Keratinocyte (primary cell): ENCODE data around the gene GAD1. TPM values are rescaled to one million over a fixed set of nuclear protein-coding genes. Genes with fewer than 3 reads are reported as not detected.

Source experiments
- DNase-seq: peaks from one replicate; pipeline ENCODE4 v3.0.0-alpha.2; 2011; ENCODE audit warnings: low read depth, missing footprints, low spot score
- FAIRE-seq: peaks from 2 replicates; lab custom pipeline; 2011; peaks lifted over from hg19 to GRCh38; lab: Jason Lieb, UNC
- H2AFZ ChIP-seq: 2 replicates; pipeline ENCODE4 v1.6.0; 2012; ENCODE audit warnings: low read length, control low read depth, inconsistent platforms; ENCODE audit not compliant: control insufficient read depth
- H3K27ac ChIP-seq: 2 replicates; pipeline ENCODE4 v1.5.1; 2011; ENCODE audit warnings: low read length; ENCODE audit not compliant: control insufficient read depth, insufficient read depth
- H3K27me3 ChIP-seq: 3 replicates; pipeline ENCODE4 v1.6.0; 2011; ENCODE audit warnings: low read length; ENCODE audit not compliant: control insufficient read depth, insufficient read depth; ENCODE audit errors: extremely low read depth
- H3K36me3 ChIP-seq, 2 experiments: 2 replicates in 1 of 2; 3 replicates in 1 of 2; pipeline ENCODE4 v1.5.1; 2011; ENCODE audit warnings: low read length in 2 of 2, mild to moderate bottlenecking in 1 of 2; ENCODE audit not compliant: control insufficient read depth in 2 of 2, insufficient read depth in 2 of 2; ENCODE audit errors: extremely low read depth in 1 of 2
- H3K4me1 ChIP-seq: 3 replicates; pipeline ENCODE4 v1.5.1; 2011; ENCODE audit warnings: low read length; ENCODE audit not compliant: control insufficient read depth, insufficient read depth; ENCODE audit errors: extremely low read depth
- H3K4me2 ChIP-seq: 3 replicates; pipeline ENCODE4 v1.6.0; 2011; ENCODE audit warnings: low read depth, low read length; ENCODE audit not compliant: control insufficient read depth, insufficient read depth; ENCODE audit errors: extremely low read depth
- H3K4me3 ChIP-seq, 3 experiments: fragments of 200-600 bp in 1 of 3; sonication (generic) in 1 of 3; 2 replicates in 2 of 3; 3 replicates in 1 of 3; pipeline ENCODE4 v1.5.1; 2011 to 2016; ENCODE audit warnings: low read length in 3 of 3, mild to moderate bottlenecking in 3 of 3, control low read depth in 2 of 3, inconsistent platforms in 1 of 3, low read depth in 1 of 3, mixed read lengths in 1 of 3, mixed run types in 1 of 3, moderate library complexity in 1 of 3; ENCODE audit not compliant: control insufficient read depth in 2 of 3, insufficient read depth in 2 of 3; ENCODE audit errors: extremely low read depth in 1 of 3
- H3K79me2 ChIP-seq: 2 replicates; pipeline ENCODE4 v1.6.0; 2012; ENCODE audit warnings: low read length; ENCODE audit not compliant: control insufficient read depth, insufficient read depth
- H3K9ac ChIP-seq: 3 replicates; pipeline ENCODE4 v1.6.0; 2011; ENCODE audit warnings: low read length; ENCODE audit not compliant: control insufficient read depth, insufficient read depth; ENCODE audit errors: extremely low read depth
- H3K9me1 ChIP-seq: 3 replicates; pipeline ENCODE4 v1.6.0; 2011; ENCODE audit warnings: low read length; ENCODE audit not compliant: control insufficient read depth, insufficient read depth; ENCODE audit errors: extremely low read depth
- H3K9me3 ChIP-seq: 2 replicates; pipeline ENCODE4 v1.5.1; 2012; ENCODE audit warnings: low read depth, low read length; ENCODE audit not compliant: control insufficient read depth
- H4K20me1 ChIP-seq: 3 replicates; pipeline ENCODE4 v1.6.0; 2011; ENCODE audit warnings: low read length; ENCODE audit not compliant: control insufficient read depth, insufficient read depth; ENCODE audit errors: extremely low read depth
- CTCF ChIP-seq, 3 experiments: IDR thresholded peaks in 1 of 3; conservative IDR thresholded peaks in 1 of 3; optimal IDR thresholded peaks in 1 of 3; 2 replicates in 2 of 3; 3 replicates in 1 of 3; pipeline versions ENCODE3 to v1.5.1; 2011; ENCODE audit warnings: low read length in 3 of 3, mild to moderate bottlenecking in 3 of 3, moderate library complexity in 2 of 3, control low read depth in 1 of 3, inconsistent platforms in 1 of 3; ENCODE audit not compliant: insufficient read depth in 2 of 3; ENCODE audit errors: extremely low read depth in 1 of 3
- EZH2 ChIP-seq: IDR thresholded peaks from one replicate; pipeline ENCODE4 v1.6.1; 2012; ENCODE audit warnings: inconsistent platforms, mild to moderate bottlenecking, low read length, moderate library complexity
- dilution Hi-C: fragments of 300-500 bp; cut with MboI; formaldehyde crosslinking; loops from one replicate; pipeline ENCODE4 v1.7.0; 2020; ENCODE audit warnings: low sequenced_read_pairs; ENCODE audit not compliant: extremely low pct_ligation_motif_present
- polyA plus RNA-seq, 5 experiments: library from polyadenylated mRNA; depleted of rRNA in 3 of 5; stranded (reverse) in 3 of 5; stranded (forward) in 1 of 5; unstranded in 1 of 5; fragments of >200 nt; gene quantifications; 1 replicate in 1 of 5; 2 replicates in 3 of 5; 3 replicates in 1 of 5; pipeline versions ENCODE4 v1.2.1 to v1.2.3, GENCODE V29; 2011 to 2012; ENCODE audit warnings: missing spikeins in 2 of 5, low read depth in 1 of 5, low replicate concordance in 1 of 5

Gene GAD1
- polyA plus RNA-seq, 1 donor (not counting 4 experiments of a cell fraction or from before 2014, with no cell fraction given) = 5.9 TPM

- H3K9me3 ChIP-seq = no peaks in the 10 kb centered on the region
- no peak overlapping the region for H2AFZ ChIP-seq
- H3K27me3 ChIP-seq = no peaks in the 10 kb centered on the region
- H3K27ac ChIP-seq = no peak overlapping the region
- peaks cover 3% of the 10 kb centered on the region for H3K4me1 ChIP-seq
- TF ChIP-seq EZH2 (no peak), CTCF (optimal IDR thresholded peaks at IDR 0.05 in 1 of 3, IDR thresholded peaks at IDR 0.05 in 1 of 3, conservative IDR thresholded peaks at IDR 0.05 in 1 of 3; ENCODE audit: extremely low read depth in 1 of 3, insufficient read depth in 2 of 3, low read length in 3 of 3) (no peak)
- H3K79me2 ChIP-seq = no peaks in the 10 kb centered on the region
- H3K4me3 ChIP-seq = no peak overlapping the region
- no peaks in the 10 kb centered on the region for H3K9me1 ChIP-seq
- DNase-seq = no peak
- no peaks in the 10 kb centered on the region for H3K36me3 ChIP-seq
- no peak overlapping the region for H3K9ac ChIP-seq
- H3K4me2 ChIP-seq = no peak overlapping the region
- FAIRE-seq = no peak
- H4K20me1 ChIP-seq = no peaks in the 10 kb centered on the region
- dilution Hi-C loops = no loop called here
These were observed 75.8 kb downstream of the GAD1 start for GRCh38 chr2:170892391-170892951.

- dilution Hi-C loops = no loop called here
- Histone ChIP-seq H3K79me2 (no peaks in the 10 kb centered on the region), H3K4me1 (peaks cover 3% of the 10 kb centered on the region), H3K9ac (no peak overlapping the region), H3K4me3 (no peak overlapping the region), H3K27me3 (no peaks in the 10 kb centered on the region), H3K9me1 (no peaks in the 10 kb centered on the region), H3K36me3 (no peaks in the 10 kb centered on the region), H2AFZ (no peak overlapping the region), H3K27ac (no peak overlapping the region), H3K4me2 (no peak overlapping the region), H4K20me1 (no peaks in the 10 kb centered on the region), H3K9me3 (no peaks in the 10 kb centered on the region)
- DNase-seq (no peak), FAIRE-seq (no peak)
- TF ChIP-seq CTCF (optimal IDR thresholded peaks at IDR 0.05 in 1 of 3, IDR thresholded peaks at IDR 0.05 in 1 of 3, conservative IDR thresholded peaks at IDR 0.05 in 1 of 3; ENCODE audit: extremely low read depth in 1 of 3, insufficient read depth in 2 of 3, low read length in 3 of 3) (no peak), EZH2 (no peak)
These were observed 78.5 kb downstream of the GAD1 start for GRCh38 chr2:170895023-170895757.
